Stimulated activated CD4-positive, alpha-beta T cell treated with anti-CD3 and anti-CD28 coated beads, TNF-alpha, amount 100 ng/mL, for 24 hours (primary cell): ENCODE data around the gene HPSE2.
"Not testable (repeated sequence)": the region's sequence is repeated elsewhere in the genome, so short reads cannot be mapped to it uniquely, and the experiment has no call there.

Source experiments
- DNase-seq, 3 experiments: peaks; one replicate each; pipeline ENCODE4 v3.0.0-alpha.2; 2020; ENCODE audit warnings: low read depth in 3 of 3

Gene HPSE2

DNA sequence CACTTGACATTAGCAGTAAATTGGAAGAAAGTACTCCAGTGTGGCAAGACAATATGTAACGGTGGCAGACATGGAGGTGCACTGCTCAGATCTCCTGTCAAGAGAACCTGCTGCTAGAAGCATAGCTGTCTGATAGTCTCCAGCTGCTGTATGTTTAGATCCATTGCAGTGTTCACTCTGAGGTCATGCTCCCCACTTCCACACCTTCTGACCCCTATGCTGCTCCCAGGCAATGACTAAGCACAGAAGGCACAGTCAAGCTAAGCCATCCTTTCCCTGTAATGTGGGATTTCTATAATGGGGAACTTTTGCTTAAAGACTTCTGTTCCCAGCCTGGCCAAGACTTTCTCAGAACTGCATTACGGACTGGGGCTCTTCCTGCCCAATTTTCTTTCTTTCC lies 315.8 kb downstream of the HPSE2 start:
- no peak for DNase-seq

DNA sequence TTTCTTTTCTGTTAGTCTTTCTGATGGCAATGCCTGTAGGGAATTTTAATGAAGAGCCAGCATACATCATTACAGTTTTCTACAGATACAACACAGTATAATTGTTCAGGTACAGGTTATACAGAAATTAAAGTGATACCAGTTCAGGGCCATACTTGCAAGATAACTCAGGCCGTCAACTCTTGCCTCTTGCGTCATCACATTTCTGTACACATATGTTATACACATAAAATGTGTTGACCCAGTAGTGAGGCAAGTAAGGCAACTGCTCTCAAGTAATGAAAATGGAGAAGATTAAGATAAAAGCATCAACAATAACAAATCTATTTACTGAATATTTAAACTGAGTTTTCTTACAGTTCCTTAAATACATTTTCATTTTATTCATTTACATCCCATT lies 317.8 kb downstream of the HPSE2 start:
- no peak for DNase-seq

DNA sequence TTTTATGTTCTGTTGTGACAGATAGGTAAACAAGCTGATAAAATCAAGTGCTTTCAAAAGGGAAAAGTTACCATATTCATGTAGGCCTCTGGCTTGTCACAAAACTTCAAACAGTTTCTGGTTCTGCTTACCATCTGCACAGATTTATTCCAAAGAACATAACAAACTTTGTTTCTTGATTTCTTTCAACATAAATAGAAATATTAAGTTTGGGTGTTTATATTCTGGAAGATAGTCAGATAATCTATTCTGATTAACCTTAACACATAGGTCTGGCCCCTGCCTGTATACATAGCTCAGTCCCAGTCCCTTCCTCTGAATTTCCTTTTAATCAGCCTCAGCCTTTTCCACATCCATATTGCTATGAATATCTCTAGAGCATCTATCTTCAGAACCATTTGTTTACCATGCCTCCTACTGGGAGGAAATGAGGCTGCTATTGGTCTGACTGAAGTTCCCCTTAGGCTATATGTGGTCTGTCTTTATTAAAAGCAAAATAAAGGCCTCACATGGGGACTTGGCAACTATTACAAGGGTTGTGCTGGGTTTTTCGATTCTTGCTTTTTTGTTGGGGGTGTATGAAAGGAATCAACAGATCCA lies 319.0 kb downstream of the HPSE2 start:
- no peak for DNase-seq

DNA sequence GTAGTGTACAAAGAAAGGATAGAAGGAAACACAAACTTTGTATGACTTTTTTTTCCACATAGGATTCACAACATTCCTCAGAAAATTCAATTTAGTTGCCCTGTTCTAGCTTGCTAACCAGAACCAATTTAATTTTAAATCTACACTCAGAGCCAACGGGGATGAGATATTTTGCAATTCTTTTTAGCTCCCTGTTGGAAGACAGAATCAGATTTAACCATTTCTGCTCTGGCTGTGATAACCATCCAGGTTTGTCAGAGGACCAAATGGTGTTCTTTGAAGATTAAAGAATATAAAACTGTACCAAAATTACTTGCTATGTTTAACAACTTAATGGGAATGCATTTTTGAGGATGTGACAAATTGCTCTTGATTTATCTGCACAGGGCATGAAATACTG lies 319.7 kb downstream of the HPSE2 start:
- DNase-seq: no peak

DNA sequence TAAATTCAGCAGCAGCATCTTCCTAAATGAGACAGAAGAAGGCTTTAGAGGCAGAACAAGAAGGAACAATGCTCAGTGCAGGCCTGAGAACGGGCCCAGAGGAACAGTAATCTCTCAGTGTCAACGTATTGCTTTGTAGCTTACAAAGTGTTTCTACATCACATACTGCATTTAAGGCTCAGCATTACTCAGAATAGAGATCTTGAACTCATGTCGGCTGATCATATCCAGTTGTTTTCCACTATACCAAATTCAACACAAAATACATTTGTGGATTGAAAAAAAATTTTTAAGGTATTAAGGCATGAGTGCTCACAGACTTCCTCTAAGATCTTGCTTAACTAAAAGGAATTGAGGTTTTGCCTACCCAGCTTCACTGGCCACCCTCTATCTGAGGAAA lies 325.1 kb downstream of the HPSE2 start:
- no peak for DNase-seq

DNA sequence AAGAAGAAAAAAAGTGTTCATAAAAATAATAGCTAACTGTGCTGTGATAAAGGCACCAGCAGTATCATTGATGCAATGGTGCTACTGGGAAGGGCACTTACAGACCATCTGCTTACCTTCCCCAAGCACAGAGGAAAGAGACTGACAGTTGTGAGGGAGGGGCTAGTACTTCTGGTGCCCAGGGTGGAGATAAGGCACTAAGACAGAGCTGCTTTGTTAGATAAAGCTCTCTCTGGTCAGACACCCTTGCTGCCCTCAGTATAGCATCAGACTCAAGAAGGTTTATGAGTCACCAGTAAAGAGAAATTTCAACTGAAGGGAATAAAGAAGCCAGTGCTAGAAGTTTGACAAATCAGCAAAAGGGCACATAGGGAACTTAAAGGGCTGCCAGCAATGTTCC lies 325.6 kb downstream of the HPSE2 start:
- no peak for DNase-seq

DNA sequence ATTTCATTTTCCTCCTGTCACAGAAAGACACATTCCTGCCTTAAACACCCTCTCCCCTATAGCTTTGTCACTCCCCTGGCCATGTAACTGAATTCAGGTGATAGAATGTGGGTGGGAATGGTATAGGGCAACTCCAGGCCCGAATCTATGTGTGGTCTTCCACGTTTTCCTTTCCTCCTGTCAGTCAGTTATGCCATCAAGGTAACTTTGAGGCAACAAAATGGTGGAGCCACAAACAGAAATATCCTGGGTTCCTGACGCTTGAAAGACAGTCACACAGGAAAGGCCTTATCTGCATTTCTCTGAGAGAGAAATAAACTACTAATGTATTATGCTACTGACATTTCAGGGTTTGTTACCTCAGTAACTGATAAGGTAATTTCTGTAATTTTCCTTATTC lies 326.8 kb downstream of the HPSE2 start:
- no peak for DNase-seq

DNA sequence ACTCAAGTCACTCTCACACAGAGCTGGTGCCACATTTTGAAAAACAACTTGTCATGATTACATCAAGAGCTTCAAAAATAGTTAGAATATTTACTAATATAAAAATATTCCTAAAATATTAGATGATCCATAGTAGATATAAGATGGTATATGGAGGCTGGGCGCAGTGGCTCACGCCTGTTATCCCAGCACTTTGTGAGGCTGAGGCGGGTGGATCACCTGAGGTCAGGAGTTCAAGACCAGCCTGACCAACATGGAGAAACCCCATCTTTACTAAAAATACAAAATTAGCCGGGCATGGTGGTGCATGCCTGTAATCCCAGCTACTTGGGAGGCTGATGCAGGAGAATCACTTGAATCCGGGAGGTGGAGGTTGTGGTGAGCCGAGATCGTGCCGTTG lies 327.4 kb downstream of the HPSE2 start:
- not testable (repeated sequence) for DNase-seq

DNA sequence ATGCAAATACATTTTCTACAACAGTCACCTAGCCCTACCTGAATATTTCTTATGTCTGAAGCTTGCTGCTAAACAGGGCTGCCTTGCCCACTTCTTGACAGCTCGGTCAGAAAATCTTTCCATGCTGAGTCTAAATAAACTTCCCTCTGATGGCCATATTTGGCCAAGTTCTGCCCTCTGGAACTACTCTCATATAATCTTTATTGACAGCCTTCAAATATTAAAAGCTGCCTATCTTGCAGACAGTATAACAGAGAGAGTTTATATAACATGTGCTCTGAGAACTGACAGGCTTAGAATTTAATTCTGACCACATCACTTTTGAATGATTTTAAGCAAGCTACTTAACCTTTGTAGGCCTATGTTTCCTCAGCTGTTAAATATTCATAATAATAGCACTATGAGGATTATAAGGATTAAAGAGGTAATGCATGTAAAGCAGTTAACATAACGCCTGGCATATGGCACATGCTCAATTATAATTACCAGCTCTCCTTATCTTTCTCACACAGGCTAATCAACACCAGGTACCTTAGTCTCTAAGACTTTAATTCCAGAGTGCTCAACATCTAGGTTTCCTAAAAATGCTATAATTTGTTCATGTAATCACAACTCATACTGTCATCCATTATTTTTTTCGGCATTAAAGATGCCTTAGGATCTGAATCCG lies 334.1 kb downstream of the HPSE2 start:
- no peak for DNase-seq

DNA sequence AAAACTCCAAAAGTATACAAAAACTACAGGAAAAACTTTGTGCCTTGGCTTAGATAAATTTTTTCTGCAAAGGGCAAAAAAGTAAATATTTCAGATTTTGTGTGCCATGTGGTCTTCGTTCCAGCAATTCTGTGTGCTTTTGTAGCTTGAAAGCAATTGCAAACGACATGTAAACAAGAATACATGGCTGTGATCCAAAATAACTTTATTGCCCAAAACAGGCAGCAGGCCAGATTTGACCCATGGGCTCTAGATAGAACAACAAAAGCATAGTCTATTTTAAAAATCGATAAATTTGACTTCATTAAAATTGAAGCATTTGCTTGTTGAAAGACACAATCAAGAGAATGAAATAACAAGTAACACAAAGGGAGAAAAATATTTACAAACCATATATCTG lies 336.6 kb downstream of the HPSE2 start:
- DNase-seq: no peak

DNA sequence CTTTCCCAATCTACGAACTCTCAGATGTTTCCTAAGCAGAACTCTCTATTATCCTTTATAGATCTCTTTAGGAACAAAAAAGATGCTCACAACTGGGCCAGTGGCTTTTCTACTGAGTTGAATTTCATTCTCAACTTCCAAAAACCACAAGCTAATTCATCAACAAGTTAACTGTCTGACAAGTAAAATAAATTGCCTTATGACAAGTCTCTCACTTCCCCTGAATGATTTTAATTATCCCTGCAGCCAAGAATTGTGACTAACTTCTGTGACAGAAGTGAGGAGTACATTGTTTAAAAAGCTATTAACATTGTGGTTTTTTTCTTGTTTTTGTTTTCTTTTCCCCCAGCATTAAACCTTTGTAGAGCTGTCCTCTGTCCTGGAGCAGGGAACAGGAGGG lies 343.1 kb downstream of the HPSE2 start:
- DNase-seq: no peak

DNA sequence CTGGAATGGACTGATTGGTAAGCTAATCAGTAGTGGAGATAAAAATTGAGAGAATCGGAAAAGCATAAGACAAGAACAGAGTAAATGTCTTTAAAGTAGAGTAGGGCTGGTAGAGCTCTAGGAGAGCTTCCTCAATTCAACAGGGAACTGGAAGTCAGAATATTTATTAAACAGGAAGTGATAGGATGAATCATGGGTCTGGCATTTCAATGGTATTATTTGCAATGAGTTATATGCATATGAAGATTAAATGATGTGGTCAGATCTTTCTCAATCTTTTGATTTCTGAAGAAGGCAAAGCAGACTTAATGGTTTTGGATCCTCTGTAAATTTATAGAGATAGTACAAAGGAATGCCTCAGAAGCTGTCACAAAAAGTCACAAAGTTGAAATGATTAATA lies 349.0 kb downstream of the HPSE2 start:
- no peak for DNase-seq

DNA sequence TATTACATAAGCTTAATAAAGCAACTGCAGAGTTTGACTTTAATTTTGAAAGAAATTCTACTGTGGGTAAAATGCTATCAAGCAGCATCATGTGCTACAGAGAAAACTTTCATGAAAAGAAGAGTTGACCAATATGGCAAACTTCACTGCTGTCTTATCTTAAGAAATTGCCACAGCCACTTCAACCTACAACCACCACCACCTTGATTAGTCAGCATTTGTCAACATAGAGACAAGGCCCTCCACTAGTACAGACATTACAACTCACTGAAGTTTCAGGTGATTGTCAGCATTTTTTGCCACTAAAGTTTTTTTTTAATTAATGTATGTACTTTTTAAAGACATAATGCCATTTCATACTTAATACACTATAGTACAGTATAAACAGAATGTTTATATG lies 350.3 kb downstream of the HPSE2 start:
- DNase-seq: no peak

DNA sequence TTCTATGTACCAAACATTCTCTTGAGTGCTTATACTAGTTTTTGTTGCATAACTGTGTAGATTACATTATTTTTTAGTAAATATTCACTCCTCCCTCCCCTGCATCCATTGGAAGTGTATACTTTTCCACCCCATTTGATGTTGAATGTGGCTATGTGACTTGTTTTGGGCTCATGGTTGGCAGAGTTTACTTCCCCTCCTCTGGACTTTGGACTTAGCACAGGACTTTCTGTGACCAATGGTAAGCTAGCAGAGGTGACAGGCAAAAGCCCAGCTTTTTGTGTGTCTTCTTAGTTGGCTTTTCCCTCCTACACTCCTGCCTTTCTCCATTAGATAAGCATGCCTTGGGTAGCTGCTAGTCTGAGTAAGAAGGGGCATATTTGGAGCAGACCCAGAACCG lies 353.9 kb downstream of the HPSE2 start:
- no peak for DNase-seq

DNA sequence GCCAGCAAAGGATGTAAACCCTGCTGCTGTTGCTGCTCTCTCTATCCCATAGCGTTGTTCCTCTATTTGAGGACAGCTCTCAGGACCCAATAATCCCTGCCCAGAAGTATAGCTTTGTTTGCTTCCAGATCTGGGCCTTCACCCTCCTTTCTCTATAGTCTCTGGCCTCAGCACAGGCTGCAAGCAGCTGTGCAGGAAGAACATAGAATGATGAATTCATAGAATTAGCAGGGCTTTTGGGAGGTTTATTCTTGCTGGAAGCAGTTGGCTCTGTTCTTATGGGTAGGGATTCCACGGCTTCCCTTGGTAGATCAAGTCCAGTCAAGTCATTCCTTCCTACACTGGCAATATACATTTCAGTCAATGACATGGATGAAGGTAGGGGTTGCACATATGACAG lies 354.7 kb downstream of the HPSE2 start:
- DNase-seq: no peak

DNA sequence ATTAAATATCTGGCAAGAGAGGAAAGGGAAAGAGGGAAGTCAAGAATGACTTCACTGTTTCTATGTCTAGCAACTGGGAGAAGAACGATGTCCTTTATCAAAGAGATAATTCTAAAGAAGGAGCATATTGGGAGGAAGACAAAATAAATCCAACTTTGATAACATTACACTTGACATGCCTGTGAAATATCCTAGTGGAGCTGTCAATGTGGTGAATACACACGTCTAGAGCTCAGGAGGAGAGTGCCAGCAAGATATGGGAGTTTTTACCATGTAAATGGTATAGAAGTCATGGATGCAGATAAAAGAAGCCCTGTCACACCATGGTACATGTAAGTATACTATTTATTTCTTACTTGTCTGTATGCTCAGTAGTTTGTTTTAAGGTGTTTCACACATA lies 356.7 kb downstream of the HPSE2 start:
- no peak for DNase-seq

DNA sequence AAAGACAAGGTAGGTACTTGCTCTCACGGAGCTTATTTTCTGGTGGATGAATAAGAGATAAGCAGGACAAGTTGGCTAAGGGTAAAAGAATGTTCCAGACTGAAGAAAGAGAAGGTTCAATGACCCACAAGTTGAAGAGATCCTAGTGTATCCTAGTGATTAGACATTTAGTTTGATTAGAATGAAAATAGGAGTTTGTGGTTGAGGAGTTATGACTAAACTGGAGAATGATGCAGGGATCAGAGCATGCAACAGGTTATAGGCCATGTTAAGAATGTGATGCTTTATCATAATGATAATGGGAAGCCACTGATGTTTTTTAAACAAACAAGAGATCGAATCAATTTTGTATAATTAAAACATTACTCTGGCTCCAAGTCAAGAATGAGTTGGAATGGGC lies 357.2 kb downstream of the HPSE2 start:
- DNase-seq: no peak

DNA sequence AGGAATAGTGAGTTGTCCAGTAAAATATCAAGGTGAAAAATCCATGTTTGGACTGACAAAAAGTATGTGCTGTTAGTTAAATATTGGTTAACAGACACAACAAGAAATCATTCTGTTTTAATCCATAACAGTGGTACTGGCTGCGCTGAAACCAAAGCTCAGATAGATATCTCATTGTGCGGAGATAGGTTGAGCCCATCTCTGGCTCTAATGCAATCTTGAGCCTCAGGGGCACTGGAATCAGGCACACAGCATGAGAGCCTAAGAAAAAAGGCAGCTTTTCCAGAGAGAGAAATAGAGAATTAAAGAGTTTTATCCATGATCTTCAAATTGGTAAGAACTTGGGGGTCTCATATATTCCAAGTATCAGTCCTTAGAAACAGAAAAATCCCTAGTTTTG lies 373.7 kb downstream of the HPSE2 start:
- no peak for DNase-seq

DNA sequence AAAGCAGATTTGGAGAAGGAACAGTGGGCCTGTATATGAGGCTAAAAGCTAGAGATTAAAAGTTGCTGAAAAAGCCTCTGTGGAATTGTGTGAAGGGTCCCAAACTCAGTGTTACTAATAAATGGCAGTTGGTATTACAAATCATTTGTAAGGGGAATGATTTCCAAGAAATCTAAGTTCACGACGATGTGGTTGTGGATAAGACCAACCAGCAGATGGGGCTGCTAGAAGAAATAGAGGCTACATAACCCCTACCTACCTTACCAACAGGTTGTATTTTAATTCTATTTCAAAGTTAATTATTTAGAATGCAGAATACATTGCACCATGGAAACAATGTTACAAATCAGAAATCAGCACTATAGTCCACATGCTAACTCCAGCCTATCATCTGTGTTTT lies 377.1 kb downstream of the HPSE2 start:
- no peak for DNase-seq

DNA sequence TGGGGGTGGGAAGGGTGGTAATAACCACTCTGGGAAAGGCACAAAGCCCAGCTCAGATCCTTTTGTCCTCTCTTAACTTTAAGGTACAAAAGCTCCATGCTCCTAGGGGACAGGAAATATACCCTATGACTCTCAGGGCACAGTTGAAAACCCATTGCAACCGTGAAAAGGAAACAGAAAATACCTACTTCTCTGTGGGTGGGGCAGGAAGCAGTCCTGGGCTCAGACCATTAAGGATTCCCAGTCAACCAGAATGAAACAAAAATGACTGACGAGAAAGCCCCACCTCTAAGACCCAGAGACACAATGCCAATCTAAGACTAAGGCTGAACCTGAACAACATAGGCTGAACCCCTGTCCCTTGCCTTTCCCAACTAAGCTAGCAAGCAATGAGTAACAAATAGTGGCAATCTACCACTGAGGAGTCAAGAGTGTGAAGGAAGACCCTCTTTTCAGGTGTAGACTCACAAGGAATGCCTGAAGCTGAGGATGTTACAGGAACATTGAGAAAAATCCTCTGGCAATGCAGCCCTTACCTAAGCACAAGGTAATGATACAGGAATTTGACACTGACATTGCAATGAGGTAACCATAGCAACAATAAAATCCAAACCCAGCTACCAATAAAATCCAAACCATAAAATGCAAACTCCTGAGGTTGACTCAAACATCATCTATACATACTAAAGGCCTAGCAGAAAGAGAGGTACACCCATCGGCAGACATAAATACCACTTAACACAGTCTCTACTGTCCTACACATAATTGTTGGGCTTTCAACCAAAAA lies 380.1 kb downstream of the HPSE2 start:
- no peak for DNase-seq

DNA sequence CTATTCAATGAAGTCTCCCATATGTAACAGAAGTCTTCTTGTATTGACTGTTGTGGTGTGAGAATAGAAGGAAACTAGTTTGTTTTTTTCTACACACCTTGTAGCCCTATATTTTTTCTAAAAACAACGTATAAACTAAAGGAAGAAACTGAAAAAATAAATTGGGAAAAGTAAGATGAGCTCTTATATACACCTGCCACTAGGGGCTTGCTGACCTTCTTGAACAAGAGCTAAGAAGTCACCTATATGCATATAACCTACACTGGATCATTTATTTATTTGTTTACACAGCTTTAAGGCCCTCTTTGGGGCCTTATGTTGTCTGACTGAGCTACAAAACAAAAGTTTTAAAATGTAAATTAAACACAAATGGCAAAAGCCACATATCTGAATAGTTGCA lies 383.0 kb downstream of the HPSE2 start:
- DNase-seq: no peak

DNA sequence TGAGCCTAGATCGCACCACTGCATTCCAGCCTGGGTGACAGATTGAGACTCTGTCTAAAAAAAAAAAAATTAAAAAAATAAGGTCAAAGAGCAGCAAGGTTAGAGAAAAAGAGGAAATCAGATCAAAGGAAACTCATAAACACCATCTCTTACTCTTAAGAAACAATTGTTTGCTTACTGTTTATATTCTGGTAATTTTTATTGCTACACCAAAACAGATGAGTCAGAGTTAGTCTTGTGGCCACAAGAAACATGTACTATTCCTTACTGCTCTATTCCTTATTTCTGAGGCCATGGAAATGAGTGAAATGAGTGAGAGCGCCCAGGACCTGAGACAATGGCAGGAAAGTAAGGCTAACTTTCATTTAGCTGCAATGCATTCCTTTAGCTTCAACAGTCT lies 387.3 kb downstream of the HPSE2 start:
- DNase-seq: no peak

DNA sequence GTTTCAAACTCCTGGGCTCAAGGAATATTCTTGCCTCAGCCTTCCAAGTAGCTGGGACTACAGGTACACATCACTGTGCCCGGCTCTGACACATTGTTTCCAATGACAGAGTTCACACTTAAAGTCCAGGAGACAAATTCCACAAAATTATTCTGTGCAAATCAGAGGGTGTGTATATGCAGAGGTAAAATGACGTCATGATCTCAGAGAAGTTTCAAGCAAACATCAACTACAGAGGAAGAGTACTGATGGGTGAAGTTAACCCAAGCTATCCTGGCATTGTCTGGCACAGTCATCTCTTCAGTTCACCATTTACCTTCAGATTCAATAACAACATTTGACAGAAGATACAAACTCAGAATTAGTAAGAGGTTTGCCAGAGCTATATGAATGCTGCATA lies 388.9 kb downstream of the HPSE2 start:
- no peak for DNase-seq
